Stimulated activated CD4-positive, alpha-beta T cell treated with anti-CD3 and anti-CD28 coated beads, TNF-alpha, amount 100 ng/mL, for 48 hours (primary cell): ENCODE results near the gene SNX7.

Source experiments
- DNase-seq, 3 donors: peaks; one replicate each; pipeline ENCODE4 v3.0.0-alpha.2; 2020; ENCODE audit warnings: low read depth in 3 of 3

The SNX7 gene

DNA sequence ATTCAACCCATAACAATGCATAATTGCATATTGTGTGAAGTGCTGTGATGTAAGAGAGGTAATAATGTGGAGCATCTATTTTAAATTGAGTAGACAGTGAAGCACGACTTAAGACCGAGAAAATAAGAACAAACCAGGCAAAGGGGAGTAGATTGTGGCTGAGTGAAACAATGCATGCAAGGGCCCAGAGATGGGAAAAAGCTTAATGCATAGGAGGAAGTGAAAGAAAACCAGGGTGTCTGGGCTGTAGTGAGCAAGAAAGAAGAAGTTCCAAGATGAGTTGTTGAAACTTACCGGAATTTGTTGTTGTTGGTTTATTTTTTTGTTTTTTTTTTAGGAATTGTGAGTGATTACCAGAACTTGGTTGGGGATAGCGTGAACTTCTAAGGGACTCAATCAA is 104.7 kb downstream of the SNX7 start:
- DNase-seq: no peak

DNA sequence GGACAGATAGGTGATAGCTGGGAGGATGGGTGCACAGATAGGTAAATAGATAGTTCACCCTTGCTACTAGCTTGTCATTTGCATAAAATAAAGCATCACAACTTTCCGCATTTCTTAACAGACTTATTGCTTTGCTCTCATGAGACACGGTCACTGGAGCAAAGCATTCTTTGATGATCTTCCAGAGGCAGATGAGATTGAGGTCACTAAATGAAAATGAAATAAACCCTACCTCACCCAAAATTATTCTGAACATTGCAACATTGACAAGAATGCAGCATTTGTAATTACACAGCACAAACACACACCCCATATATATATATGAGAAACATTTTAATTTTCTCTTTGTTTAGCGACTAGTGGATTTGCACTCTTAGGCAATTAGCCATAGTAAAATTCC is 107.6 kb downstream of the SNX7 start:
- no peak for DNase-seq

DNA sequence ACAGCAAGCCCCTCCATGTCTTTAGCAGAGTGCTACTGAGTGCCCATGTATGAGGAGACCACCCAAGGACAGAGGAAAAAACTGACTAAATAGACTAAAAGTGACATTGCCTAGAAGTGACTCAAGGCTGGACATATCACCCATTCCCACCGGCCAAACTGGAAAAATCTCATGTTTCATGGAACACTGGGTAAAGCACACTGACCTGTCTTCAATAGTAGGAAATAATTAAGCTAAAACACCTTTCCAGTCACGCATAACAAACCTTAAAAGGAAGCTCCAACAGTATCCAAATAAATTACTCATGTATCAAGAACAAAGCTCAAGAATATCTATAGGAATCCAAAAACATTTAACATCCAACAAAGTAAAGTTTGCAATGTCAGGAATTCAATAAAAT is 120.4 kb downstream of the SNX7 start:
- no peak for DNase-seq

DNA sequence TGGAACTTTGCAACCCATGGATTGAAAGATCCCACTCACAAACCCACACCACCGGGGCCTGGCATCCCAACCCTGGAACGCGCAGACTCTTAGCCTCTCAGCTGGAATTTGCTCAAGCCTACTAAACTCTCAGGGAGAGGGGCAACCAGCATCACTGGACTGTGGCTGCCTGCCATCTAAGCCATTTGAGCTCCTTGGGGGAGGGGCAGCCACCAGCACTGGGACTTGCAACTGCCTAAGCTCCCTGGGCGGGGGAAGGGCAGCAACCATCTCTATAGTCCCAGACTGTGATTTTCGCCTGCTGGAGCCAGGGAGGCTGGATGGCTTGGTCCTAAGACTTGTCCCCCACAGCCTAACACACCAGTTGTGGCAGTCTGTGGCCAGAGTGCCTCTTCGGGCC is 122.3 kb downstream of the SNX7 start:
- DNase-seq: no peak

DNA sequence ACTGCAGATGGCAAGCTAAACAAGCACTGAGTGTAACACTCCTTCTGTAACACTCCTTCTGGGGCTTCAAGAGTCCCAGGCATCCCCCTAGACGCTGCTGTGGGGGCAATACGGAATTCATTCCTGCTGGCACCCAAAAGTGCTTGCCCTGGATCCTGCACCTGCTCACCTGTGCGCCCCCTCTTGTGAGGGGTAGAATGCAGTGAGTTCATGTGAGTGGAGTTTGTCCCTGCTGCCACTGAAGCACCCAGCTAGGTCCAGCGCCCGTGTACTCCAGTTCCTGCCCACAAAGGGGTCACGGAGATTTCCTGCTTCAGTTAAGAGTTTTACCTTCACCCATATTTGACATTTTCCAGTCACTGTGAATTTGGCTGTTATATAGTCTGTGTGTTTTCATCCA is 130.0 kb downstream of the SNX7 start:
- DNase-seq: no peak

DNA sequence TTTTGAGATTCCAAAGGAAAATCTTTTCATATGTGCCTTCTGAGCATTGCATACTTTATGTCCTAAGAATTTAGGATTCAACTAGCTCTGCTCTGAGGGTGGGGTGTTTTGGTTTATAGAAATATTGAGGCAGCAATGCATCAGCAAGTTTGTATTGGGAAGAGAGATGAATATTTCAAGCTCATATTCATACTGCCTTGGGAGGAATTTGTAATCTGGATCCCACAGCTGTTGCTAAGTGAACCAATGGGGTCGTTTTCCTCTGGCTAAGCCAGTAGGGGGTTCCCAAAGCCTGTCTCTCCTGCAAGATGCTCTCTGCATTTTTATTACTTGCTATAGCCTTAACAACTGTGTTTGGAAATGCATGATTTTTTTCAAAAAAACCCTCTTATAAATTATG is 130.6 kb downstream of the SNX7 start:
- no peak for DNase-seq

DNA sequence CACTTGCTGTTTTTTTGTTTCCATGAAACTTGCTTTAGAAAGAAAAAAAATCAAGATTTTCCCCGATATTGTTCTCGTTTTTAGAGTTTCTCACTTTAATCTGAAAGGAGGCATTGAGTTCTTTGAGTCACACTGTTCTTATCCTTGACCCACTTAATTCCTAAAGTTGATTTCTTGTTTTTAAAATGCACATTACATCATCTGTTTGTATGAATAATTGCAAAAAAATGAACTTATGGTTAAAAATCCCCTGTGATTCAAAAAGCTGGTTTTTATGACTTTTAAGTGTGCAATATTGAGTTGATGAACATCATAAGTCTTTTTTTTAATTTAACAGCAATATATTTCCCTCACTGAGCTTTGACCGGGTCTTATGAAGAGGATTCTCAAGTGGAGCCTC is 131.6 kb downstream of the SNX7 start:
- no peak for DNase-seq

DNA sequence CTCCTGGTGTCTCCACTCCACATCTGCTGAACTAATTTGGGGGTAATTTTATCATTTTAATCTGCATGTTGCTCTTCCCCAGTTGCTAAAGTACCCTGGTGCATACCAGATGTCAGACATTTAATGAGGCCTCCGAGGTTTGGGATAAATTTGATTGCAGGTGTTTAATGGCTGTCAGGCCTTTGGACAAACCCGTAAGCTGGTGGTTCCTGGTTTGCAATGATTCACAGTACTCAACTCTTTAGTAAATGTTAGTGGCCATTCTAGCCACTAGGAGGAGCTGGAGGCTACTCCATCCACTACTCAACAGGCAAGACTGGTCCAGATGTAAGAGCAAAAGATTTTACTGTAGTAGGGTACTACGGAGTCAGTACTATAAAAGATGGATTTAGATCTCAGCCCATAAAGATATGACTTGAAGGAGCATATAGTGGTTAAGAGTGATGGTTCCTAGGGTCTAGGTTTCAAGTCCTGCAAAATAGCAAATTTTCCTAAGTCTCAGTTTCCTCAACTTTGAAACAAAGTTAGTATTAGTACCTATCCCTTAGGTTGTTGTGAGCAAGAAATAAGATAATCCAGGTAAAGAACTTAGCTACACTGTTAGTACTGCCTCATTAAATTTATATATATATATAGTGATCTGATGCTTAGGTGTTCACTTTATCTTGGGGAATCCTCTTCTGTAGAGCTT is 132.8 kb downstream of the SNX7 start:
- DNase-seq: peak; percentile 2 to 13 (median 8)

DNA sequence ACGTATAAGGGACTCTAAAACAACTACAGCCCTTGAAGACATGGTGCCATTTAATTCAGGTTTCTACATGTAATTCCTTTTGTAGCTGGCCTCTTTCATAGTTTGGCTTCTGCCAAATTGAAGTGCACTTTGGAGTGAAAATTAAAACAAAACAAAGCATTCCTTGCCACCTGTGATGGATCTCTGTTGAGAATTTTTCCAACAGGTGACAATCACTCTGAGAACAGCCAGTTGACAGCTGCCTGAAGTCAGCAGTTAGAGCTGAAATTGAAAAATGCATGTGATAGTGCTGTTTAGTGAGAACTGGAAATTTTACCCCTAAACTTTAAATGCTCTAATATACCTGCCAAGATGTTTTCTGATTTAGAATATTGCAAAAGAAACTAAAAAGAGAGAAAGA is 134.5 kb downstream of the SNX7 start:
- DNase-seq: no peak

DNA sequence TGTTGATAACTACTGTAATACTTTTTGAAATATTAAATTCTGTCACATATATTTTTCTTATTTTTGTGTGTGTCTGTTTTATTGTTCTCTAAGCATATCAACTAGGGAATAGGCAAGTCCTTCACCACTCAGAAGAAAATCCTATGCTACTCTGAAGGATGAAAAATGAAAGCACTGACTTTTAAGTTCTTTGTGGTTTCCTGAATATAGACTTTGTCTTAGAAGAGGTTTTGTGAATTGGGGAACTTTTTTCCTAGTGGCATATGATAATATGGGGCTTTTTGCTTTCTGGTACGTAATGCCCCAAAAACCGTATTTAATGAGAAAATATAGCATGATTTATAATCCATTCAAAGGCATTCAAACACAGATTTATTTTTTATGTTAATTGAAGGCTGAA is 136.0 kb downstream of the SNX7 start:
- DNase-seq: no peak
